Effector CD4-positive, alpha-beta T cell (primary cell): ENCODE data around the gene CELF5.
"Not testable (repeated sequence)": the region's sequence is repeated elsewhere in the genome, so short reads cannot be mapped to it uniquely, and the experiment has no call there.

Experiments
- DNase-seq: peaks from one replicate; pipeline ENCODE4 v3.0.0-alpha.2; 2020

CELF5 gene

GRCh38 chr19:3330047-3330446 lies 105.6 kb downstream of the CELF5 start:
- no peak for DNase-seq

GRCh38 chr19:3332232-3332631 lies 107.8 kb downstream of the CELF5 start:
- not testable (repeated sequence) for DNase-seq

- DNase-seq: no peak
Observed at GRCh38 chr19:3333020-3333583, 108.6 kb downstream of the CELF5 start.

- DNase-seq: no peak
Observed at GRCh38 chr19:3333662-3334061, 109.2 kb downstream of the CELF5 start.

GRCh38 chr19:3334749-3335430 lies 110.4 kb downstream of the CELF5 start:
- not testable (repeated sequence) for DNase-seq

- no peak for DNase-seq
Observed at GRCh38 chr19:3335431-3336350, 111.2 kb downstream of the CELF5 start.

- no peak for DNase-seq
Observed at GRCh38 chr19:3336351-3336679, 111.9 kb downstream of the CELF5 start.

GRCh38 chr19:3336680-3337523 lies 112.4 kb downstream of the CELF5 start:
- no peak for DNase-seq

GRCh38 chr19:3338541-3339181 lies 114.2 kb downstream of the CELF5 start:
- DNase-seq: peak; percentile 42

GRCh38 chr19:3340340-3340739 lies 115.9 kb downstream of the CELF5 start:
- no peak for DNase-seq

- no peak for DNase-seq
Observed at GRCh38 chr19:3342246-3342645, 117.8 kb downstream of the CELF5 start.

GRCh38 chr19:3342962-3343361 lies 118.5 kb downstream of the CELF5 start:
- not testable (repeated sequence) for DNase-seq

GRCh38 chr19:3343619-3344502 lies 119.4 kb downstream of the CELF5 start:
- DNase-seq: peak; percentile 6

GRCh38 chr19:3344608-3345598 lies 120.4 kb downstream of the CELF5 start:
- DNase-seq: no peak

GRCh38 chr19:3345850-3346460 lies 121.5 kb downstream of the CELF5 start:
- DNase-seq: no peak
